ENCODE data around the gene PHF13.
"Not testable (repeated sequence)": the region's sequence is repeated elsewhere in the genome, so short reads cannot be mapped to it uniquely, and the experiment has no call there.

- not testable (repeated sequence) for TF ChIP-seq CTCF (IDR thresholded peaks at IDR 0.05; ENCODE audit: low read depth, low read length, missing input control); REST (IDR thresholded peaks at IDR 0.05)
Observed at GRCh38 chr1:6640867-6641266, 27.3 kb downstream of the PHF13 start.

All from liver (tissue), 2 donors.